ENCODE results near the gene KRTAP10-10. TPM values are rescaled to one million over a fixed set of nuclear protein-coding genes. Genes with fewer than 3 reads are reported as not detected.

KRTAP10-10 gene
- total RNA-seq, 1 experiment from 2014 or later: not detected

Other genes starting within 250 kb of the KRTAP10-10 start
- gene LRRC3, start 181.8 kb upstream of the KRTAP10-10 start, total RNA-seq (2022): 4.5 and 4.7 TPM in 2 replicates
- gene KRTAP10-1, start 97.2 kb upstream of the KRTAP10-10 start, total RNA-seq (2022): not detected in 2 replicates
- gene KRTAP10-2, start 85.9 kb upstream of the KRTAP10-10 start, total RNA-seq (2022): not detected in 2 replicates
- not detected in 2 replicates for gene KRTAP10-3, start 78.6 kb upstream of the KRTAP10-10 start, total RNA-seq (2022)
- gene KRTAP10-4, start 63.6 kb upstream of the KRTAP10-10 start, total RNA-seq (2022): not detected in 2 replicates
- not detected in 2 replicates for gene KRTAP10-5, start 56.8 kb upstream of the KRTAP10-10 start, total RNA-seq (2022)
- not detected in 2 replicates for gene KRTAP10-6, start 44.9 kb upstream of the KRTAP10-10 start, total RNA-seq (2022)
- not detected in 2 replicates for gene KRTAP10-7, start 36.8 kb upstream of the KRTAP10-10 start, total RNA-seq (2022)
- not detected in 2 replicates for gene KRTAP10-8, start 25.3 kb upstream of the KRTAP10-10 start, total RNA-seq (2022)
- gene KRTAP10-9, start 10.3 kb upstream of the KRTAP10-10 start, total RNA-seq (2022): not detected in 2 replicates
- gene KRTAP10-11, start 9.1 kb downstream of the KRTAP10-10 start, total RNA-seq (2022): not detected in 2 replicates
- gene KRTAP12-4, start 17.3 kb downstream of the KRTAP10-10 start, total RNA-seq (2022): not detected in 2 replicates
- not detected in 2 replicates for gene KRTAP12-3, start 20.6 kb downstream of the KRTAP10-10 start, total RNA-seq (2022)
- gene KRTAP12-2, start 29.6 kb downstream of the KRTAP10-10 start, total RNA-seq (2022): not detected in 2 replicates
- gene KRTAP12-1, start 44.8 kb downstream of the KRTAP10-10 start, total RNA-seq (2022): not detected in 2 replicates
- not detected in 2 replicates for gene KRTAP10-12, start 59.8 kb downstream of the KRTAP10-10 start, total RNA-seq (2022)
- gene TSPEAR, start 74.2 kb downstream of the KRTAP10-10 start, total RNA-seq (2022): 0.12 and 0.32 TPM in 2 replicates
- gene UBE2G2, start 164.5 kb downstream of the KRTAP10-10 start, total RNA-seq (2022): 91.3 and 103 TPM in 2 replicates
- 110 and 118 TPM in 2 replicates for gene SUMO3, start 180.7 kb downstream of the KRTAP10-10 start, total RNA-seq (2022)
- 296 and 306 TPM in 2 replicates for gene PTTG1IP, start 236.3 kb downstream of the KRTAP10-10 start, total RNA-seq (2022)